Panc1 (cell line): ENCODE measurements around the gene SIK2. TPM values are rescaled to one million over a fixed set of nuclear protein-coding genes. Genes with fewer than 3 reads are reported as not detected.

Source experiments
- ATAC-seq: fragments of 200-7000 bp; cut with Tn5 transposase; 2 replicates; pipeline ENCODE4 v1.9.1; 2020; ENCODE audit warnings: mild to moderate bottlenecking, moderate library complexity
- BruUV-seq: library from RNA; stranded (reverse); fragments of 400-500 nt; replicated peaks from 2 replicates; lab custom pipeline; 2021; lab: Mats Ljungman, UMichigan
- CTCF ChIA-PET: fragments of 300-600 bp; sonication (Branson Sonifier 250); formaldehyde crosslinking; loops from one replicate; lab custom pipeline; 2022; ENCODE audit warnings: antibody characterized with exemption; lab: Charles Lee
- POLR2A ChIA-PET: fragments of 300-600 bp; sonication (Branson Sonifier 250); formaldehyde crosslinking; loops from one replicate; lab custom pipeline; 2022; ENCODE audit warnings: antibody characterized with exemption; lab: Charles Lee
- DNase-seq: peaks from one replicate; pipeline ENCODE4 v3.0.0-alpha.2; 2010; ENCODE audit warnings: low read depth, low spot score
- H3K27ac ChIP-seq: 2 replicates; pipeline ENCODE4 v1.5.1; 2011; ENCODE audit warnings: mild to moderate bottlenecking, low read length, inconsistent platforms
- H3K27me3 ChIP-seq: fragments of 200-500 bp; sonication (Bioruptor generic); 2 replicates; pipeline ENCODE4 v1.6.0; 2014; ENCODE audit warnings: low read length, inconsistent platforms; ENCODE audit not compliant: control insufficient read depth, insufficient read depth
- H3K36me3 ChIP-seq: fragments of 200-500 bp; sonication (Bioruptor generic); 2 replicates; pipeline ENCODE4 v1.5.1; 2014; ENCODE audit warnings: inconsistent platforms, mild to moderate bottlenecking, low read length, moderate library complexity; ENCODE audit not compliant: control insufficient read depth, insufficient read depth
- H3K4me1 ChIP-seq: 2 replicates; pipeline ENCODE4 v1.5.1; 2011; ENCODE audit warnings: inconsistent platforms, mild to moderate bottlenecking, low read length, moderate library complexity; ENCODE audit not compliant: control insufficient read depth, insufficient read depth
- H3K4me3 ChIP-seq, 2 experiments: 2 replicates each; pipeline ENCODE4 v1.5.1; 2011 to 2012; ENCODE audit warnings: low read depth in 2 of 2, low read length in 2 of 2, mild to moderate bottlenecking in 2 of 2, inconsistent platforms in 1 of 2, moderate library complexity in 1 of 2
- H3K9me3 ChIP-seq: fragments of 200-500 bp; sonication (Bioruptor generic); 2 replicates; pipeline ENCODE4 v1.5.1; 2014; ENCODE audit warnings: low read depth, mild to moderate bottlenecking, inconsistent platforms, low read length, moderate library complexity; ENCODE audit not compliant: control insufficient read depth, insufficient read depth
- POLR2AphosphoS5 ChIP-seq: IDR thresholded peaks from 2 replicates; pipeline ENCODE4 v1.6.1; 2012; ENCODE audit warnings: mild to moderate bottlenecking, low read depth, low read length, moderate library complexity
- REST ChIP-seq, 2 experiments: IDR thresholded peaks; 2 replicates each; pipeline ENCODE4 v1.6.1; 2011 to 2012; ENCODE audit warnings: low read depth in 2 of 2, control low read depth in 1 of 2, low read length in 1 of 2, mild to moderate bottlenecking in 1 of 2, moderate library complexity in 1 of 2; ENCODE audit not compliant: insufficient read depth in 1 of 2
- SIN3A ChIP-seq: IDR thresholded peaks from 2 replicates; pipeline ENCODE4 v1.6.1; 2012; ENCODE audit warnings: low read depth, mild to moderate bottlenecking, low read length, moderate library complexity, borderline replicate concordance; ENCODE audit not compliant: insufficient read depth
- TCF7L2 ChIP-seq: IDR thresholded peaks from 2 replicates; pipeline ENCODE4 v1.6.1; 2011; ENCODE audit warnings: mild to moderate bottlenecking, low read depth, low read length, inconsistent platforms
- in situ Hi-C: cut with HindIII; loops from 2 replicates; pipeline ENCODE4 v1.10.0; 2016; ENCODE audit warnings: low sequenced_read_pairs, low pct_unique_long_range_greater_than_20kb
- intact Hi-C: fragments of 100-400 bp; cut with micrococcal nuclease; formaldehyde crosslinking; loops from one replicate; pipeline ENCODE4 v1.10.0; 2022; ENCODE audit not compliant: unreplicated experiment
- total RNA-seq: library from RNA; stranded (reverse); gene quantifications from one replicate; pipeline ENCODE4 v1.2.1, GENCODE V29; 2021; ENCODE audit not compliant: unreplicated experiment
- TF ChIP-seq, protein P1 (sequence below): fragments of 450-650 bp; IDR thresholded peaks from 2 replicates; pipeline ENCODE4 v1.5.1; 2017; ENCODE audit warnings: mild to moderate bottlenecking

Gene SIK2
- total RNA-seq, 1 experiment from 2014 or later = 17.0 TPM

DNA sequence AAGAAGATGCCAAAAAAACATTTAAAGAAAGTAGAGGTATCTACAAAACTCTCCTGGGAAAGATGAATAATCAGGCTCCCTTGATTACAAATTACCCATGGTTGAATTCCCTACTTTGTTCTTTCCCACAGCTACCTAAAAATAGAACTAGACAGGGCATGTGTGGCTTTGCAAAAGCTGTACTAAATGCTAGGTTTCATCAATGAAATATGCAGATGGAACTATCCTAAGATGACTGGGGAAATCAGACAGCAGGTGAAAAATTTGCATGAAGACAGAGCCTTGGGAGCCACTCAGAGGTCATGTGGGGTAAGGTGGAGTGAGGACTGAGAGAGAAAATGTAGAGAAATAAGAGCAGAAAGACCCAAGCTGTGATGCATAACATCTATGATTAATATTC, 47.0 kb upstream of the SIK2 start:
- TF ChIP-seq SIN3A (no peak), REST (IDR thresholded peaks at IDR 0.05; ENCODE audit: insufficient read depth in 1 of 2, low read depth in 2 of 2, low read length in 1 of 2) (no peak)
- ATAC-seq = no peak
- no peak overlapping the region for H3K4me3 ChIP-seq
- DNase-seq = no peak
- H3K36me3 ChIP-seq = no peaks in the 10 kb centered on the region
- H3K9me3 ChIP-seq = peaks cover 6% of the 10 kb centered on the region; the same call in 1 of the 2 replicates
- H3K27ac ChIP-seq = no peak overlapping the region
- ChIA-PET CTCF (no interaction called here), POLR2A (no interaction called here)
- intact Hi-C loops (no loop called here), in situ Hi-C loops (no loop called here)
- no peaks in the 10 kb centered on the region for H3K27me3 ChIP-seq
- no peaks in the 10 kb centered on the region for H3K4me1 ChIP-seq
- BruUV-seq = no TSS peak

- no peaks in the 10 kb centered on the region for H3K27me3 ChIP-seq
- BruUV-seq = no TSS peak
- H3K9me3 ChIP-seq = peaks cover 6% of the 10 kb centered on the region; the same call in 1 of the 2 replicates
- in situ Hi-C loops = no loop called here
- no peak for TF ChIP-seq TCF7L2
- TF ChIP-seq REST (IDR thresholded peaks at IDR 0.05; ENCODE audit: insufficient read depth in 1 of 2, low read depth in 2 of 2, low read length in 1 of 2) = no peak
- TF ChIP-seq, protein P1, sequence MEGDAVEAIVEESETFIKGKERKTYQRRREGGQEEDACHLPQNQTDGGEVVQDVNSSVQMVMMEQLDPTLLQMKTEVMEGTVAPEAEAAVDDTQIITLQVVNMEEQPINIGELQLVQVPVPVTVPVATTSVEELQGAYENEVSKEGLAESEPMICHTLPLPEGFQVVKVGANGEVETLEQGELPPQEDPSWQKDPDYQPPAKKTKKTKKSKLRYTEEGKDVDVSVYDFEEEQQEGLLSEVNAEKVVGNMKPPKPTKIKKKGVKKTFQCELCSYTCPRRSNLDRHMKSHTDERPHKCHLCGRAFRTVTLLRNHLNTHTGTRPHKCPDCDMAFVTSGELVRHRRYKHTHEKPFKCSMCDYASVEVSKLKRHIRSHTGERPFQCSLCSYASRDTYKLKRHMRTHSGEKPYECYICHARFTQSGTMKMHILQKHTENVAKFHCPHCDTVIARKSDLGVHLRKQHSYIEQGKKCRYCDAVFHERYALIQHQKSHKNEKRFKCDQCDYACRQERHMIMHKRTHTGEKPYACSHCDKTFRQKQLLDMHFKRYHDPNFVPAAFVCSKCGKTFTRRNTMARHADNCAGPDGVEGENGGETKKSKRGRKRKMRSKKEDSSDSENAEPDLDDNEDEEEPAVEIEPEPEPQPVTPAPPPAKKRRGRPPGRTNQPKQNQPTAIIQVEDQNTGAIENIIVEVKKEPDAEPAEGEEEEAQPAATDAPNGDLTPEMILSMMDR = no peak
- TF ChIP-seq POLR2AphosphoS5 = no peak
- TF ChIP-seq SIN3A = no peak
- no peak overlapping the region for H3K27ac ChIP-seq
- DNase-seq (peak; percentile 66), ATAC-seq (peak; percentile 35; the same call in 1 of the 2 replicates)
- ChIA-PET POLR2A (no interaction called here), CTCF (interaction anchor here (0.7 kb wide), 1 partner anchor 9 kb away, joined by 3 read pairs; no protein-coding TSS in a partner anchor)
- no peaks in the 10 kb centered on the region for H3K36me3 ChIP-seq
- H3K4me3 ChIP-seq = no peak overlapping the region
- no peaks in the 10 kb centered on the region; the same call in 1 of the 2 replicates for H3K4me1 ChIP-seq
- intact Hi-C loops = no loop called here
These were observed 44.7 kb upstream of the SIK2 start for GRCh38 chr11:111557425-111558111.
